ENCODE measurements around the gene XYLT1. TPM values are rescaled to one million over a fixed set of nuclear protein-coding genes. Genes with fewer than 3 reads are reported as not detected.

Gene XYLT1
- total and polyA plus RNA-seq, 10 of the 15 experiments (the other 5 are each of a cell fraction or from before 2014, with no cell fraction given), result 0.88 to 14.8 (median 5.8) TPM

GRCh38 chr16:17346621-17347569 is 123.9 kb downstream of the XYLT1 start:
- ChIA-PET RAD21 (ENCODE audit: unreplicated experiment) (interaction anchor here (0.7 to 8.0 kb wide), 38 partner anchors 10 to 320 kb away, joined by 3 to 162 read pairs (median 5); no protein-coding TSS in a partner anchor), POLR2A (interaction anchor here (0.9 to 6.6 kb wide), 13 partner anchors 10 to 120 kb away, joined by 3 to 46 read pairs (median 7); no protein-coding TSS in a partner anchor), SMC1A (ENCODE audit: uncharacterized antibody, unreplicated experiment) (interaction anchor here (0.7 to 10.3 kb wide), 30 partner anchors 14 to 486 kb away, joined by 3 to 303 read pairs (median 6); no protein-coding TSS in a partner anchor), CTCF (interaction anchor here (0.7 to 5.6 kb wide), 29 partner anchors 13 to 121 kb away, joined by 3 to 47 read pairs (median 4); no protein-coding TSS in a partner anchor)
- Histone ChIP-seq H3K4me1 (ENCODE audit: control insufficient read depth, insufficient read depth, low read length) (peaks cover 57% of the 10 kb centered on the region), H3K9me3 (replicated peaks; ENCODE audit: control insufficient read depth, insufficient read depth, low read length) (no peaks in the 10 kb centered on the region), H2AFZ (ENCODE audit: control insufficient read depth, low read depth, low read length) (peak overlapping the region; percentile 59), H3K27me3 (replicated peaks in 1 of 2; ENCODE audit: control insufficient read depth in 2 of 2, insufficient read depth in 2 of 2, low read length in 1 of 2) (no peaks in the 10 kb centered on the region), H3K4me3 (no peak overlapping the region), H3K79me2 (ENCODE audit: control insufficient read depth, insufficient read depth, low read length) (no peaks in the 10 kb centered on the region), H4K20me1 (ENCODE audit: control insufficient read depth, insufficient read depth) (no peaks in the 10 kb centered on the region), H3K36me3 (ENCODE audit: control insufficient read depth in 2 of 2, insufficient read depth in 2 of 2, low read length in 1 of 2) (no peaks in the 10 kb centered on the region), H3K4me2 (ENCODE audit: control insufficient read depth, insufficient read depth) (peak overlapping the region; percentile 76), H3K27ac (ENCODE audit: control insufficient read depth, insufficient read depth) (peak overlapping the region; percentile 82), H3K9ac (ENCODE audit: control insufficient read depth, insufficient read depth, low read length) (peak overlapping the region; percentile 60)
- WGBS (ENCODE audit: insufficient coverage, insufficient replicate concordance, low lambda C conversion rate, missing lambda C conversion rate), result 56% methylated on average over 12 of the region's 12 CpGs
- in situ Hi-C loops (cut with MboI) (loop anchor here (10.0 kb wide), 1 partner anchor 482 kb away; no protein-coding TSS in a partner anchor), intact Hi-C loops (cut with micrococcal nuclease; ENCODE audit: unreplicated experiment) (loop anchor here (2.0 kb wide), 1 partner anchor 122 kb away; no protein-coding TSS in a partner anchor)
- BruUV-seq (replicated peaks), result no TSS peak
- peak; percentile 58 for ATAC-seq
- peak; percentile 48 for DNase-seq (ENCODE audit: low read depth, low spot score)
- no peak for FAIRE-seq
- TF ChIP-seq KLF5 (IDR thresholded peaks at IDR 0.05; ENCODE audit: partially characterized antibody), result no peak
- no peak for TF ChIP-seq HCFC1 (IDR thresholded peaks at IDR 0.05; ENCODE audit: low read length)
- no peak for TF ChIP-seq CHD4 (IDR thresholded peaks at IDR 0.05)
- TF ChIP-seq GATAD2B (conservative IDR thresholded peaks at IDR 0.05; ENCODE audit: low read depth), result no peak
- TF ChIP-seq CREB1 (IDR thresholded peaks at IDR 0.05; ENCODE audit: low read depth), result peak; percentile 25; the same call in 1 of the 2 replicates
- TF ChIP-seq ELK1 (IDR thresholded peaks at IDR 0.05; ENCODE audit: low read depth, low read length), result no peak
- TF ChIP-seq ETV6 (conservative IDR thresholded peaks at IDR 0.05 in 1 of 2, IDR thresholded peaks at IDR 0.05 in 1 of 2; ENCODE audit: borderline replicate concordance in 1 of 2, low read depth in 1 of 2), result no peak; a peak in 1 of 4 replicates
- TF ChIP-seq ZBTB33 (IDR thresholded peaks at IDR 0.05), result no peak
- no peak for TF ChIP-seq POLR2A (IDR thresholded peaks at IDR 0.05; ENCODE audit: low read depth, low read length)
- TF ChIP-seq NRF1 (conservative IDR thresholded peaks at IDR 0.05; ENCODE audit: low read depth, low read length), result no peak
- TF ChIP-seq IKZF1 (conservative IDR thresholded peaks at IDR 0.05), result peak; percentile 40; the same call in 1 of the 2 replicates
- no peak for TF ChIP-seq TCF7 (IDR thresholded peaks at IDR 0.05; ENCODE audit: borderline replicate concordance)
- TF ChIP-seq RAD21 (IDR thresholded peaks at IDR 0.05; ENCODE audit: insufficient read depth, low read depth, low read length), result no peak
- peak; percentile 82; the same call in 1 of the 2 replicates for TF ChIP-seq ZBED1 (IDR thresholded peaks at IDR 0.05; ENCODE audit: borderline replicate concordance)
- TF ChIP-seq PAX8 (IDR thresholded peaks at IDR 0.05), result no peak
- TF ChIP-seq, protein P1, sequence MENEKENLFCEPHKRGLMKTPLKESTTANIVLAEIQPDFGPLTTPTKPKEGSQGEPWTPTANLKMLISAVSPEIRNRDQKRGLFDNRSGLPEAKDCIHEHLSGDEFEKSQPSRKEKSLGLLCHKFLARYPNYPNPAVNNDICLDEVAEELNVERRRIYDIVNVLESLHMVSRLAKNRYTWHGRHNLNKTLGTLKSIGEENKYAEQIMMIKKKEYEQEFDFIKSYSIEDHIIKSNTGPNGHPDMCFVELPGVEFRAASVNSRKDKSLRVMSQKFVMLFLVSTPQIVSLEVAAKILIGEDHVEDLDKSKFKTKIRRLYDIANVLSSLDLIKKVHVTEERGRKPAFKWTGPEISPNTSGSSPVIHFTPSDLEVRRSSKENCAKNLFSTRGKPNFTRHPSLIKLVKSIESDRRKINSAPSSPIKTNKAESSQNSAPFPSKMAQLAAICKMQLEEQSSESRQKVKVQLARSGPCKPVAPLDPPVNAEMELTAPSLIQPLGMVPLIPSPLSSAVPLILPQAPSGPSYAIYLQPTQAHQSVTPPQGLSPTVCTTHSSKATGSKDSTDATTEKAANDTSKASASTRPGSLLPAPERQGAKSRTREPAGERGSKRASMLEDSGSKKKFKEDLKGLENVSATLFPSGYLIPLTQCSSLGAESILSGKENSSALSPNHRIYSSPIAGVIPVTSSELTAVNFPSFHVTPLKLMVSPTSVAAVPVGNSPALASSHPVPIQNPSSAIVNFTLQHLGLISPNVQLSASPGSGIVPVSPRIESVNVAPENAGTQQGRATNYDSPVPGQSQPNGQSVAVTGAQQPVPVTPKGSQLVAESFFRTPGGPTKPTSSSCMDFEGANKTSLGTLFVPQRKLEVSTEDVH (IDR thresholded peaks at IDR 0.05; ENCODE audit: low read depth, partially characterized antibody), result no peak
- TF ChIP-seq ESRRA (IDR thresholded peaks at IDR 0.05; ENCODE audit: low read length), result no peak

Measured in GM12878 (cell line).